Right lobe of liver (tissue), 4 donors: ENCODE measurements around the gene SYNE3.

ENCODE experiments used
- CTCF ChIP-seq, 4 donors: fragments of 200-600 bp in 3 of 4; fragments of 450-650 bp in 1 of 4; IDR thresholded peaks; one replicate each; pipeline versions ENCODE4 v1.5.1 to v1.8.0; 2016 to 2022; ENCODE audit warnings: antibody characterized with exemption in 4 of 4, mild to moderate bottlenecking in 2 of 4
- POLR2A ChIP-seq: fragments of 450-650 bp; IDR thresholded peaks from one replicate; pipeline ENCODE4 v1.6.1; 2017; ENCODE audit warnings: antibody characterized with exemption, mild to moderate bottlenecking
- donor health status: DM: no; HTN: no; CAD: no.
- donor health status: DM: no; HTN: no; CAD: no.
- donor health status: DM: no; HTN: yes; CAD: no.

GRCh38 chr14:95531473-95531872 is 15.0 kb upstream of the SYNE3 start:
- no peak for TF ChIP-seq CTCF (IDR thresholded peaks at IDR 0.05)
- TF ChIP-seq POLR2A = no peak
